OCI-LY1 (cell line): ENCODE data around the gene UVSSA.

ENCODE experiments used
- EZH2 ChIP-seq: fragments of 200-600 bp; sonication (generic), shearing (Covaris generic); IDR thresholded peaks from 2 replicates; pipeline ENCODE4 v1.8.0; 2017; ENCODE audit warnings: borderline replicate concordance, mixed run types, mild to moderate bottlenecking, antibody characterized with exemption, low read length, moderate library complexity, mixed read lengths
- TF ChIP-seq, protein P1 (sequence below): fragments of 200-600 bp; sonication (generic), shearing (Covaris generic); IDR thresholded peaks from 2 replicates; pipeline ENCODE4 v1.5.1; 2017; ENCODE audit warnings: mild to moderate bottlenecking, antibody characterized with exemption, low read length, moderate library complexity, mixed read lengths

DNA sequence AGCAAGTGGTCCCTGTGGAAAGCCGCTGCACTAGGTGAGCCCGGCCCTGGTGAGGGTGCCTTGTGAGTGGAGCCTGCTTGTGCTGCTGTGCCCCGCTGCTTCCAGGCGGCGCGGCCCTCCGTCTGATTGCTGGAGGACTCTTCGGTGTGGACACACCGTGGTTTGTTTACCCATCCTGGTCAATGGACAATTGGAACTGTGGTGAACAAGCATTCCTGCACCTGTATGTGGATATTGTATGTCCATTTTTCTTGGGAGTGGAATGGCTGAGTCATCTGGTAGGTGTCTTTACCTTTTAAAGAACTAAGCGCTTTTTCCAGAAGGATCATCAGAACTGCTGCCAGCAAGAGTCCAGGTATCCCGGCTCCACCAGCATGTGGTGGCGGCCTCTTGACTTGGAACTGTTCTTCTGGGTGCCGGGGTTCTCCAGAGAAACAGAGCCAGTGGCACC is 41.7 kb upstream of the UVSSA start:
- TF ChIP-seq, protein P1, sequence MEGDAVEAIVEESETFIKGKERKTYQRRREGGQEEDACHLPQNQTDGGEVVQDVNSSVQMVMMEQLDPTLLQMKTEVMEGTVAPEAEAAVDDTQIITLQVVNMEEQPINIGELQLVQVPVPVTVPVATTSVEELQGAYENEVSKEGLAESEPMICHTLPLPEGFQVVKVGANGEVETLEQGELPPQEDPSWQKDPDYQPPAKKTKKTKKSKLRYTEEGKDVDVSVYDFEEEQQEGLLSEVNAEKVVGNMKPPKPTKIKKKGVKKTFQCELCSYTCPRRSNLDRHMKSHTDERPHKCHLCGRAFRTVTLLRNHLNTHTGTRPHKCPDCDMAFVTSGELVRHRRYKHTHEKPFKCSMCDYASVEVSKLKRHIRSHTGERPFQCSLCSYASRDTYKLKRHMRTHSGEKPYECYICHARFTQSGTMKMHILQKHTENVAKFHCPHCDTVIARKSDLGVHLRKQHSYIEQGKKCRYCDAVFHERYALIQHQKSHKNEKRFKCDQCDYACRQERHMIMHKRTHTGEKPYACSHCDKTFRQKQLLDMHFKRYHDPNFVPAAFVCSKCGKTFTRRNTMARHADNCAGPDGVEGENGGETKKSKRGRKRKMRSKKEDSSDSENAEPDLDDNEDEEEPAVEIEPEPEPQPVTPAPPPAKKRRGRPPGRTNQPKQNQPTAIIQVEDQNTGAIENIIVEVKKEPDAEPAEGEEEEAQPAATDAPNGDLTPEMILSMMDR = no peak
- TF ChIP-seq EZH2 = no peak
